Neural cell (in vitro differentiated cells): ENCODE measurements around the gene NUDC. TPM values are rescaled to one million over a fixed set of nuclear protein-coding genes. Genes with fewer than 3 reads are reported as not detected.

ENCODE experiments used
- H2AFZ ChIP-seq: fragments of 200-600, 300-800 bp; sonication (generic), shearing (Covaris generic); 2 replicates; pipeline ENCODE4 v1.6.0; 2014; ENCODE audit warnings: low read depth, mild to moderate bottlenecking, antibody characterized with exemption, low read length, moderate library complexity
- H3F3A ChIP-seq: fragments of 200-600 bp; shearing (Covaris generic); 2 replicates; pipeline ENCODE4 v1.6.1; 2016; ENCODE audit warnings: mild to moderate bottlenecking, moderate library complexity, mixed read lengths, antibody characterized with exemption, low read length; ENCODE audit not compliant: insufficient read depth, poor library complexity, severe bottlenecking
- H3K27ac ChIP-seq: fragments of 200-600, 300-800 bp; sonication (generic), shearing (Covaris generic); 2 replicates; pipeline ENCODE4 v1.5.1; 2014; ENCODE audit warnings: mild to moderate bottlenecking, low read length, moderate library complexity
- H3K27me3 ChIP-seq: fragments of 300-800, 200-600 bp; sonication (generic), shearing (Covaris generic); 2 replicates; pipeline ENCODE4 v1.6.0; 2014; ENCODE audit warnings: mild to moderate bottlenecking, low read depth, low read length, moderate library complexity; ENCODE audit not compliant: insufficient read depth
- H3K36me3 ChIP-seq: fragments of 300-800, 200-600 bp; sonication (generic), shearing (Covaris generic); 2 replicates; pipeline ENCODE4 v1.5.1; 2014; ENCODE audit warnings: mild to moderate bottlenecking, antibody characterized with exemption, low read length, moderate library complexity; ENCODE audit not compliant: insufficient read depth
- H3K4me2 ChIP-seq: fragments of 300-800, 200-600 bp; sonication (generic), shearing (Covaris generic); 2 replicates; pipeline ENCODE4 v1.6.0; 2014; ENCODE audit warnings: mild to moderate bottlenecking, low read length
- H3K4me3 ChIP-seq: fragments of 300-800, 200-600 bp; sonication (generic), shearing (Covaris generic); 2 replicates; pipeline ENCODE4 v1.5.1; 2014; ENCODE audit warnings: mild to moderate bottlenecking, low read length, moderate library complexity
- H3K79me2 ChIP-seq: fragments of 200-600 bp; shearing (Covaris generic); replicated peaks from 2 replicates; pipeline ENCODE4 v1.6.0; 2014; ENCODE audit warnings: mild to moderate bottlenecking, low read length, moderate library complexity; ENCODE audit not compliant: insufficient read depth
- H3K9ac ChIP-seq: fragments of 300-800, 200-600 bp; sonication (generic), shearing (Covaris generic); 2 replicates; pipeline ENCODE4 v1.6.1; 2016; ENCODE audit warnings: mild to moderate bottlenecking, low read length, mixed read lengths
- H3K9me2 ChIP-seq: fragments of 200-600 bp; shearing (Covaris generic); 2 replicates; pipeline ENCODE4 v1.6.1; 2016; ENCODE audit warnings: mild to moderate bottlenecking, low read length, mixed read lengths; ENCODE audit not compliant: insufficient read depth
- H3K9me3 ChIP-seq: fragments of 200-600, 300-800 bp; sonication (generic), shearing (Covaris generic); 2 replicates; pipeline ENCODE4 v1.6.1; 2016; ENCODE audit warnings: mild to moderate bottlenecking, mixed run types, low read length, moderate library complexity, mixed read lengths
- H4K20me1 ChIP-seq: fragments of 200-600 bp; shearing (Covaris generic); 2 replicates; pipeline ENCODE4 v1.6.1; 2016; ENCODE audit warnings: mild to moderate bottlenecking, mixed run types; ENCODE audit not compliant: insufficient read depth
- CTCF ChIP-seq: fragments of 450-650 bp; IDR thresholded peaks from 2 replicates; pipeline ENCODE4 v1.5.1; 2014; ENCODE audit warnings: antibody characterized with exemption, mild to moderate bottlenecking, moderate library complexity; ENCODE audit not compliant: poor library complexity, severe bottlenecking
- EP300 ChIP-seq: fragments of 450-650 bp; conservative IDR thresholded peaks from 2 replicates; pipeline ENCODE4 v1.6.1; 2014; ENCODE audit warnings: antibody characterized with exemption, mild to moderate bottlenecking, moderate library complexity; ENCODE audit not compliant: poor library complexity, severe bottlenecking
- EZH2 ChIP-seq: fragments of 200-600, 300-800 bp; shearing (Covaris generic), sonication (generic); IDR thresholded peaks from 2 replicates; pipeline ENCODE4 v1.6.1; 2014; ENCODE audit warnings: antibody characterized with exemption, low read length, borderline replicate concordance, mild to moderate bottlenecking; ENCODE audit not compliant: insufficient read depth, poor library complexity, severe bottlenecking
- MXI1 ChIP-seq: fragments of 450-650 bp; conservative IDR thresholded peaks from 2 replicates; pipeline ENCODE4 v1.6.1; 2014; ENCODE audit warnings: antibody characterized with exemption, mild to moderate bottlenecking; ENCODE audit not compliant: poor library complexity, severe bottlenecking
- POLR2AphosphoS5 ChIP-seq: IDR thresholded peaks from 2 replicates; pipeline ENCODE4 v1.6.1; 2012
- RAD21 ChIP-seq: fragments of 450-650 bp; conservative IDR thresholded peaks from 2 replicates; pipeline ENCODE4 v1.6.1; 2014; ENCODE audit warnings: antibody characterized with exemption, mild to moderate bottlenecking, moderate library complexity
- REST ChIP-seq: IDR thresholded peaks from 2 replicates; pipeline ENCODE4 v1.6.1; 2012; ENCODE audit warnings: borderline replicate concordance
- SMC3 ChIP-seq: fragments of 450-650 bp; conservative IDR thresholded peaks from 2 replicates; pipeline ENCODE4 v1.6.1; 2014; ENCODE audit warnings: antibody characterized with exemption, mild to moderate bottlenecking, moderate library complexity; ENCODE audit not compliant: poor library complexity
- TAF1 ChIP-seq: IDR thresholded peaks from 2 replicates; pipeline ENCODE4 v1.6.1; 2012; ENCODE audit warnings: low read depth
- polyA plus RNA-seq: library from polyadenylated mRNA; depleted of rRNA; stranded (reverse); fragments of >200 nt; gene quantifications from 2 replicates; pipeline ENCODE4 v1.2.3, GENCODE V29; 2014

The NUDC gene
- polyA plus RNA-seq, 1 donor from 2014 or later: 20.6 TPM

DNA sequence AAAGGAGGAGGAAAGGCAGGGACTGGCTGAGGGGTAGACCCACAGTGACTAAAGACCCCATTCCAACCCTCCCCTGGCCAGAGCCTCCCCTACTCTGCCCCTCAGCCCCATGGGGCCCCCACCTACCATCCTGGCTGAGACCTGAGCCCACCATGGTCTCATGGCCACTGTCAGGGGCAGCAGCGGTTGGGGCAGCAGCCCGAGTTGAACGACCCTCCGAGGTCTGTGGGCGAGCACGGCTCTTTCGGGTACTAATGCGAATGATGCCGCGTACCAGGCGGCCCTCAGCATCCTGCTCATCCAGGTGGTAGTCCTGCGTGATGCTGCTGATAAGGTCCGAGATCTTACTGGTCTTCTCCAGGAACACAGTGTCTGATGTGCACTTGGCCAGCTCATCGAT lies 29.7 kb downstream of the NUDC start:
- no peaks in the 10 kb centered on the region for H3K9me2 ChIP-seq
- H3K4me3 ChIP-seq: no peak overlapping the region
- TF ChIP-seq POLR2AphosphoS5: no peak
- no peak for TF ChIP-seq EZH2
- no peaks in the 10 kb centered on the region for H3K36me3 ChIP-seq
- H2AFZ ChIP-seq: no peak overlapping the region
- H3K27ac ChIP-seq: no peak overlapping the region
- H3K79me2 ChIP-seq: no peaks in the 10 kb centered on the region
- H4K20me1 ChIP-seq: no peaks in the 10 kb centered on the region
- no peaks in the 10 kb centered on the region for H3K9me3 ChIP-seq
- H3K9ac ChIP-seq: no peak overlapping the region
- no peaks in the 10 kb centered on the region for H3K27me3 ChIP-seq
- no peaks in the 10 kb centered on the region for H3F3A ChIP-seq
- no peak overlapping the region for H3K4me2 ChIP-seq

GRCh38 chr1:26951821-26952497 lies 30.4 kb downstream of the NUDC start:
- TF ChIP-seq TAF1 (no peak), MXI1 (no peak), RAD21 (no peak), CTCF (no peak), EZH2 (no peak)

DNA sequence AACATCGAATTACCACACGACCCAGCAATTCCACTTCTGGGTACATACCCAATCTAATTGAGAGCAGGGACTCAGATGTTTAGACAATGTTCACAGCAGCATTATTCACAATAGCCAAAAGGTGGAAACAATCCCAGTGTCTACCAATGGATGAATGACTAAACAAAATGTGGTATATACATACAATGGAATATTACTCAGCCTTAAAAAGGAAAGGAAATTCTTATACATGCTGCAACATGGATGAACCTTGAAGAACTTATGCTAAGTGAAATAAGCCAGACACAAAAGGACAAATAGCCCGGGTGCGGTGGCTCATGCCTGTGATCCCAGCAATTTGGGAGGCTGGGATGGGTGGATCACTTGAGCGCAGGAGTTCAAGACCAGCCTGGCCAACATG lies 31.8 kb downstream of the NUDC start:
- Histone ChIP-seq H4K20me1 (no peaks in the 10 kb centered on the region), H3K27me3 (peaks cover 4% of the 10 kb centered on the region), H3K9ac (no peak overlapping the region), H2AFZ (no peak overlapping the region), H3K27ac (no peak overlapping the region), H3K36me3 (no peaks in the 10 kb centered on the region), H3K9me3 (no peaks in the 10 kb centered on the region), H3K4me2 (no peak overlapping the region), H3F3A (no peaks in the 10 kb centered on the region), H3K9me2 (no peaks in the 10 kb centered on the region), H3K4me3 (no peak overlapping the region), H3K79me2 (no peaks in the 10 kb centered on the region)
- TF ChIP-seq SMC3 (no peak), RAD21 (no peak), CTCF (no peak), TAF1 (no peak), MXI1 (no peak), POLR2AphosphoS5 (no peak), EP300 (no peak), REST (no peak), EZH2 (no peak)

More at GRCh38 chr1:26951821-26952497, 30.4 kb downstream of the NUDC start:
- no peak overlapping the region for H3K9ac ChIP-seq
- no peaks in the 10 kb centered on the region for H3F3A ChIP-seq
- H3K36me3 ChIP-seq: no peaks in the 10 kb centered on the region
- H3K27ac ChIP-seq: no peak overlapping the region
- no peak overlapping the region for H2AFZ ChIP-seq
- H3K79me2 ChIP-seq: no peaks in the 10 kb centered on the region
- H3K9me3 ChIP-seq: no peaks in the 10 kb centered on the region
- H3K27me3 ChIP-seq: no peaks in the 10 kb centered on the region
- H3K9me2 ChIP-seq: no peaks in the 10 kb centered on the region
- H4K20me1 ChIP-seq: no peaks in the 10 kb centered on the region
- H3K4me3 ChIP-seq: no peak overlapping the region
- no peak overlapping the region for H3K4me2 ChIP-seq
